Activated naive CD4-positive, alpha-beta T cell treated with anti-CD3 and anti-CD28 coated beads, Interleukin-2, amount 10 ng/mL, durations not matched to agents 7 days and 5 days (primary cell): ENCODE results near the gene SNX9.
"Not testable (repeated sequence)": the region's sequence is repeated elsewhere in the genome, so short reads cannot be mapped to it uniquely, and the experiment has no call there.

ENCODE experiments used
- CTCF ChIA-PET: fragments of 350-600 bp; sonication (Branson Sonifier 250); formaldehyde crosslinking; loops from one replicate; lab custom pipeline; 2021; ENCODE audit warnings: antibody characterized with exemption; lab: Charles Lee
- DNase-seq: peaks from one replicate; pipeline ENCODE4 v3.0.0-alpha.2; 2020
- H3K27ac Mint-ChIP-seq: one replicate; pipeline ENCODE4 v1.8.0; 2021; ENCODE audit warnings: mild to moderate bottlenecking, moderate library complexity, mixed read lengths
- H3K27me3 Mint-ChIP-seq: one replicate; pipeline ENCODE4 v1.8.0; 2021; ENCODE audit warnings: mild to moderate bottlenecking, mixed read lengths
- H3K36me3 Mint-ChIP-seq: one replicate; pipeline ENCODE4 v1.8.0; 2021; ENCODE audit warnings: mixed read lengths
- H3K4me1 Mint-ChIP-seq: one replicate; pipeline ENCODE4 v1.8.0; 2021; ENCODE audit warnings: mixed read lengths
- H3K4me3 Mint-ChIP-seq: one replicate; pipeline ENCODE4 v1.8.0; 2021; ENCODE audit warnings: mild to moderate bottlenecking, moderate library complexity, mixed read lengths
- H3K9me3 Mint-ChIP-seq: one replicate; pipeline ENCODE4 v1.8.0; 2021; ENCODE audit warnings: mixed read lengths

SNX9 gene

GRCh38 chr6:157831018-157831369 lies 7.9 kb downstream of the SNX9 start:
- H3K4me1 Mint-ChIP-seq: peaks cover 45% of the 10 kb centered on the region
- CTCF ChIA-PET: interaction anchor here (0.8 kb wide), 1 partner anchor 40 kb away, joined by 3 read pairs; no protein-coding TSS in a partner anchor
- no peak for DNase-seq
- H3K9me3 Mint-ChIP-seq: peaks cover 15% of the 10 kb centered on the region
- no peaks in the 10 kb centered on the region for H3K27me3 Mint-ChIP-seq
- no peak overlapping the region for H3K4me3 Mint-ChIP-seq
- H3K27ac Mint-ChIP-seq: no peak overlapping the region
- peaks cover 33% of the 10 kb centered on the region for H3K36me3 Mint-ChIP-seq

DNA sequence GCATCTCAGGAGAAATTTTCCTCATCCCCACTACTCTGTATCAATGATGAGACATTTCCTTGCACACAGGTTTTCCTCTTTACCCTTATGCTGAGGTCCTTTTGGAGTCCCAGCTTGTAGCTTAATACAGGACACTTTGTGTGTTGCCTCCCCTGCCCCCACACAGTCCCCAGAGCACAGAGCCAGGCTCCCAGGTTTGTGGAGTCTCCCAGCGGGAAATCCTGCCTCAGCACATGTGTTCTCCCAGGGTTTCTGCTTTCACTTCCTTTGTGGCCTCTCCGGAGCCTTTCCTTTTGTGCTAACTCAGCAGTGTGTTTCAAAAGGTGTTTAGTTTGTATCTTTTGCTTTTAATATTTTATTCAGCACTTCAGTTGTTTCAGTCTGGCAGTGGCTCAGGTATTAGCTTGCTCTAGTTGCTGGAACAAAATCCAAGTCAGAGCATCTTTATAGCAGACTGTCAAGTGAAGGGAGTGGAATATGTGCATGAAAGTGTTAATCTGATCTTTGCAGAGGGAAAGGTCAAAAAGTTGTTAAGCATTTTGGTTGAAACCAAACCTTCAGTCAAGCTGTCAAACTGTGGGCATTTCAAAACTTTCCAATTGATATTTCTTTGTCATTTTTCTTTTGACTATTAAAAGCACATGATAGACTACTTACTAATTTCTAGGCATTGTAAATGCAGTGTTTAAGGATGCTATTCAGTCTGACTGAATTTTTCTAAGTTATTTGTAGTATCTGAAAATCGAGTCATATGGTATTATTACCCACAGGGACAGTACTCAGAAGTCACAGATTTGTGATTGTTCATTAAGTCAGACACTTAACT lies 8.6 kb downstream of the SNX9 start:
- Mint-ChIP-seq H3K27me3 (no peaks in the 10 kb centered on the region), H3K9me3 (peaks cover 15% of the 10 kb centered on the region), H3K36me3 (peaks cover 37% of the 10 kb centered on the region), H3K27ac (no peak overlapping the region), H3K4me3 (no peak overlapping the region), H3K4me1 (peaks cover 45% of the 10 kb centered on the region)
- CTCF ChIA-PET: interaction anchor here (0.8 kb wide), 1 partner anchor 39 kb away, joined by 3 read pairs; no protein-coding TSS in a partner anchor
- no peak for DNase-seq

- peaks cover 45% of the 10 kb centered on the region for H3K4me1 Mint-ChIP-seq
- H3K27me3 Mint-ChIP-seq: no peaks in the 10 kb centered on the region
- peaks cover 15% of the 10 kb centered on the region for H3K9me3 Mint-ChIP-seq
- H3K27ac Mint-ChIP-seq: no peak overlapping the region
- H3K4me3 Mint-ChIP-seq: no peak overlapping the region
- peaks cover 37% of the 10 kb centered on the region for H3K36me3 Mint-ChIP-seq
- CTCF ChIA-PET: no interaction called here
- no peak for DNase-seq
Measured at GRCh38 chr6:157832250-157832967, 9.4 kb downstream of the SNX9 start.

DNA sequence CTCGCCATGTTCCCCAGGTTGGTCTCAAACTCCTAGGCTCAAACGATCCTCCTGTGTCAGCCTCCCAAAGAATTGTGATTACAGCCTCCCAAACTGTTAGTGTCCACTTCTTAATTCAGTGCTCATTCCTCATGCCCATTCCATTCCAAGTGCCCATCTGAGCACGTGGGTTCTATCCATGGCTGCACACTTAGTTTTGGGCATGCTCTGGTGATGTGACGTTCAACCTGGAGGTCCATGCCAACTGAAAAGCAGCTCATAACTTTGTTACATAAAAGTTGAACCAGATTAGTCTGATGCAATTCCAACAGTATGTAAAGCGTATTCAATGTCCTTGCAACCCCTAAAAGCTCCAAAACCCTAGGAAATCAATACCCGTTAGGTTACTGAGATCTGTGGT lies 11.5 kb downstream of the SNX9 start:
- H3K27me3 Mint-ChIP-seq: no peaks in the 10 kb centered on the region
- H3K27ac Mint-ChIP-seq: no peak overlapping the region
- no peak overlapping the region for H3K4me3 Mint-ChIP-seq
- peaks cover 37% of the 10 kb centered on the region for H3K36me3 Mint-ChIP-seq
- no peak for DNase-seq
- peaks cover 45% of the 10 kb centered on the region for H3K4me1 Mint-ChIP-seq
- CTCF ChIA-PET: interaction anchor here (1.1 kb wide), 1 partner anchor 168 kb away, joined by 3 read pairs; no protein-coding TSS in a partner anchor
- peaks cover 15% of the 10 kb centered on the region for H3K9me3 Mint-ChIP-seq

GRCh38 chr6:157838718-157839430 lies 15.8 kb downstream of the SNX9 start:
- Mint-ChIP-seq H3K9me3 (peaks cover 5% of the 10 kb centered on the region), H3K4me3 (no peak overlapping the region), H3K4me1 (peaks cover 20% of the 10 kb centered on the region), H3K27me3 (peaks cover 7% of the 10 kb centered on the region), H3K36me3 (peaks cover 12% of the 10 kb centered on the region), H3K27ac (no peak overlapping the region)
- CTCF ChIA-PET: interaction anchor here (1.7 kb wide), 1 partner anchor 35 kb away, joined by 5 read pairs; no protein-coding TSS in a partner anchor
- DNase-seq: no peak

DNA sequence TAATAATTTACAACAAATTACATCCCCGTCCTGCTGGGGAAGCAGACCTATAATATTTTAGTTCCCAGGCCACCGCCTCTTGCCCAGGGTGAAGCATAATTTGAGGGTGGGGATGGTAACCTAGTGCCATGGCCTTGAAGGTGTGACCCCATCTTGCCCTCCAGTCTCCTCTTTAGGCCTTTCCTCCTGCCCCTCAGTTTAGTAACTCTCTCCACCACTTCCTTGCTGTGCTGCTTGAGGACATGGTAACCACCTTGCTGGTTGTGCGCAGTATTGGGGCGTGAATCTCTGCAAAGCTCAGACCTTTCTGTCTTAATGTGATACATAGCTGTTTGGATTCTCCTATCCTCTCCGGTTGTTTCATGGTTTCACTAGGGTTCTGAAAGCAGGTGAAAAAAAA lies 16.6 kb downstream of the SNX9 start:
- Mint-ChIP-seq H3K36me3 (peaks cover 9% of the 10 kb centered on the region), H3K27ac (no peak overlapping the region), H3K4me1 (peaks cover 19% of the 10 kb centered on the region), H3K9me3 (peaks cover 5% of the 10 kb centered on the region), H3K27me3 (peaks cover 7% of the 10 kb centered on the region), H3K4me3 (no peak overlapping the region)
- CTCF ChIA-PET: no interaction called here
- DNase-seq: no peak

- H3K27me3 Mint-ChIP-seq: peaks cover 7% of the 10 kb centered on the region
- H3K27ac Mint-ChIP-seq: no peak overlapping the region
- peaks cover 10% of the 10 kb centered on the region for H3K36me3 Mint-ChIP-seq
- H3K4me1 Mint-ChIP-seq: peaks cover 19% of the 10 kb centered on the region
- no peak for DNase-seq
- no peak overlapping the region for H3K4me3 Mint-ChIP-seq
- peaks cover 5% of the 10 kb centered on the region for H3K9me3 Mint-ChIP-seq
- CTCF ChIA-PET: interaction anchor here (0.6 kb wide), 1 partner anchor 38 kb away, joined by 3 read pairs; no protein-coding TSS in a partner anchor
Measured at GRCh38 chr6:157840261-157840660, 17.2 kb downstream of the SNX9 start.

GRCh38 chr6:157840776-157841175 lies 17.7 kb downstream of the SNX9 start:
- H3K9me3 Mint-ChIP-seq: no peaks in the 10 kb centered on the region
- peaks cover 18% of the 10 kb centered on the region for H3K4me1 Mint-ChIP-seq
- no peak for DNase-seq
- no peak overlapping the region for H3K4me3 Mint-ChIP-seq
- no peak overlapping the region for H3K27ac Mint-ChIP-seq
- CTCF ChIA-PET: interaction anchor here (0.6 kb wide), 1 partner anchor 38 kb away, joined by 3 read pairs; no protein-coding TSS in a partner anchor
- H3K27me3 Mint-ChIP-seq: peaks cover 7% of the 10 kb centered on the region
- H3K36me3 Mint-ChIP-seq: peaks cover 9% of the 10 kb centered on the region

GRCh38 chr6:157841211-157841840 lies 18.3 kb downstream of the SNX9 start:
- Mint-ChIP-seq H3K27me3 (peaks cover 7% of the 10 kb centered on the region), H3K4me3 (no peak overlapping the region), H3K27ac (no peak overlapping the region), H3K36me3 (peaks cover 6% of the 10 kb centered on the region), H3K4me1 (peaks cover 23% of the 10 kb centered on the region), H3K9me3 (no peaks in the 10 kb centered on the region)
- DNase-seq: no peak
- CTCF ChIA-PET: no interaction called here

DNA sequence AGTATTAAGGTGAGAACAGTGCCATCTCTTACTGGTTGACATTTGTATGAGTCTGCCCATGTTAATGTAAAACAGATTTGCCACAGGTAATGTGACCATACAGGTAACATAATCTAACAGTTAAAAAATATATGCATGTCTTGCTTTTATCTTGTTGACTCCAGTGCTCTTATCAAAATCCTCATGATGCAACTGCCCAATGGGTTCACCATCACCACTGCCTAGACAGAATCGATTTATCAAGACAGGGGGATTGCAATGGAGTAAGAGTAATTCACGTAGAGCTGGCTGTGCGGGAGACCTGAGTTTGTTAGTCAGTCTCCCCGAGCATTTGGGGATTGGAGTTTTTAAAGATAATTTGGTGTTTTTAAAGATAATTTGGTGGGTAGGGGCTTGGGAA lies 19.2 kb downstream of the SNX9 start:
- Mint-ChIP-seq H3K27ac (no peak overlapping the region), H3K4me1 (peaks cover 23% of the 10 kb centered on the region), H3K4me3 (no peak overlapping the region), H3K27me3 (peaks cover 7% of the 10 kb centered on the region), H3K36me3 (peaks cover 5% of the 10 kb centered on the region), H3K9me3 (no peaks in the 10 kb centered on the region)
- no peak for DNase-seq
- CTCF ChIA-PET: no interaction called here

- H3K36me3 Mint-ChIP-seq, H3K27ac Mint-ChIP-seq, DNase-seq, CTCF ChIA-PET, H3K27me3 Mint-ChIP-seq, H3K4me3 Mint-ChIP-seq, H3K9me3 Mint-ChIP-seq: not testable (repeated sequence)
- H3K4me1 Mint-ChIP-seq: peaks cover 30% of the 10 kb centered on the region
Measured at GRCh38 chr6:157844196-157844595, 21.1 kb downstream of the SNX9 start.

DNA sequence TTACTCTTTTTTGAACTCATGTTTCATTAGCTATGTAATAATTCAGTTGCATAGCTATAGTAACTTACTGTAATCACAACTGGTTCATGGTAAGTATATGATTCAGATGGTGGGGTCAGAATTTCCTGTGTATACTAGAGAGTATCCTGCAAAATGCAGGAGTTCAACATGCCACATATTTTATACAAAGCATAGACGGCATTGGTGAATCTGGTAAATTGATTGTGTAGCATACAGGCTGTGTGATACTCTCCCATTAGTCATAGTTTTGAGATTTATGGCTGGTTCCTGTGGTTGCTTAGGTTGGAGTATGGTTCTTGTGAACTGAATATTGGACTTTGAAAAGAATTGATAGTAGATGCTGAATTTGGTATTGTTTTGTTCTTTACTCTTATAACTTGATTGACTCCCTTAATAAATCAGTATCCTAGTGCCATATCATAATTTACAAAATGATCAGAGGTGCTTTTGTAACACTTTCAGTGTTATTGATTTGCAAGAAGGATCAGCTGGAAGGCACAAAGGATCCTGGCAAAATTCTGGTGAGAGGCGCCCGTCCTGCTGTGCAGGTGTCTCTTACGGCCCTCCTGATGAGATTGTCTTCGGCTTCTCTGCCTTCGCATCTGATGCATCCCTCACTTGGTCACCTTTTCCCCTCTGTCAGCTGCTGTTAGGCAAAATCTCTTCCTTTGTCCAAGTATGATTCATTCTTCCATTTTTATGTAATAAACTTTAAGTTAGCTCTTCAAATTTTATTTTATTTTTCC lies 22.6 kb downstream of the SNX9 start:
- Mint-ChIP-seq H3K27me3 (peaks cover 4% of the 10 kb centered on the region), H3K36me3 (peaks cover 14% of the 10 kb centered on the region), H3K4me3 (no peak overlapping the region), H3K27ac (no peak overlapping the region), H3K9me3 (peaks cover 3% of the 10 kb centered on the region), H3K4me1 (peaks cover 38% of the 10 kb centered on the region)
- DNase-seq: no peak
- CTCF ChIA-PET: interaction anchor here (0.6 kb wide), 1 partner anchor 90 kb away, joined by 3 read pairs; no protein-coding TSS in a partner anchor

DNA sequence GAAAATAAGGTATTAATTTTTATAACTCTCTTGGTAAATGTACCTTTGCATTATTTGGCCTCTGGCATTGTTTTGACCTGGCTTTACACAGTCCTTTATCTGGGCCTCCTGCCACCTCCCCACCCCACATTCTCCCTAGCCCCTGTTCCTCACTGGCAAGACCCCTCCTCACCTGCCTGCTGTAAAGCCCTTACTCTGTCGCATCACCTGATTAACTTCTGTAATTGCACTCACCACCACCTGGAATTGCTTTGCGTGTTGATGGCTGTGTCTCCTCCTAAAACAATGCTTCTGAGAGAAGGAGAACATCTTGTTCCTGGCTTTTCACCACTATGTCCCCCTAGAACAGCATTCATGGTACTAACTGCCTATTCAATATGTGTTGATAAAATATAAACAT lies 24.8 kb downstream of the SNX9 start:
- no peak overlapping the region for H3K27ac Mint-ChIP-seq
- peaks cover 11% of the 10 kb centered on the region for H3K9me3 Mint-ChIP-seq
- CTCF ChIA-PET: interaction anchor here (0.9 kb wide), 1 partner anchor 91 kb away, joined by 3 read pairs; no protein-coding TSS in a partner anchor
- no peak overlapping the region for H3K4me3 Mint-ChIP-seq
- DNase-seq: no peak
- no peaks in the 10 kb centered on the region for H3K27me3 Mint-ChIP-seq
- H3K36me3 Mint-ChIP-seq: peaks cover 15% of the 10 kb centered on the region
- peaks cover 33% of the 10 kb centered on the region for H3K4me1 Mint-ChIP-seq
